PC-3 (cell line): ENCODE data around the gene CHURC1. TPM values are rescaled to one million over a fixed set of nuclear protein-coding genes. Genes with fewer than 3 reads are reported as not detected.

Experiments
- ATAC-seq: fragments of 200-7000 bp; cut with Tn5 transposase; 2 replicates; pipeline ENCODE4 v1.9.1; 2020; ENCODE audit warnings: mild to moderate bottlenecking, moderate library complexity
- BruUV-seq: library from RNA; stranded (reverse); fragments of 400-500 nt; replicated peaks from 2 replicates; lab custom pipeline; 2021; lab: Mats Ljungman, UMichigan
- CTCF ChIA-PET: fragments of 300-600 bp; sonication (Branson Sonifier 250); formaldehyde crosslinking; loops from one replicate; lab custom pipeline; 2022; ENCODE audit warnings: antibody characterized with exemption; lab: Charles Lee
- POLR2A ChIA-PET: fragments of 300-600 bp; sonication (Branson Sonifier 250); formaldehyde crosslinking; loops from one replicate; lab custom pipeline; 2022; ENCODE audit warnings: antibody characterized with exemption; ENCODE audit not compliant: unreplicated experiment; lab: Charles Lee
- DNase-seq: peaks from one replicate; pipeline ENCODE4 v3.0.0-alpha.2; 2015
- H2AFZ ChIP-seq: fragments of 300-600 bp; sonication (generic); 2 replicates; pipeline ENCODE4 v1.6.0; 2016; ENCODE audit warnings: antibody characterized with exemption, low read length
- H3F3A ChIP-seq: fragments of 300-600 bp; sonication (generic); one replicate; pipeline ENCODE4 v1.6.0; 2017; ENCODE audit warnings: antibody characterized with exemption, low read length, control low read depth, mild to moderate bottlenecking; ENCODE audit not compliant: unreplicated experiment
- H3K27ac ChIP-seq: fragments of 300-600 bp; sonication (generic); 2 replicates; pipeline ENCODE4 v1.5.1; 2016; ENCODE audit warnings: mild to moderate bottlenecking, low read length
- H3K27me3 ChIP-seq: fragments of 300-600 bp; sonication (generic); 2 replicates; pipeline ENCODE4 v1.6.1; 2016; ENCODE audit warnings: low read length, mixed read lengths
- H3K36me3 ChIP-seq: fragments of 300-600 bp; sonication (generic); 2 replicates; pipeline ENCODE4 v1.6.1; 2016; ENCODE audit warnings: low read depth, mixed run types, low read length, mixed read lengths
- H3K4me1 ChIP-seq: fragments of 300-600 bp; sonication (generic); 2 replicates; pipeline ENCODE4 v1.5.1; 2016; ENCODE audit warnings: low read length; ENCODE audit not compliant: insufficient read depth
- H3K4me2 ChIP-seq: fragments of 300-600 bp; sonication (generic); 2 replicates; pipeline ENCODE4 v1.6.0; 2016; ENCODE audit warnings: low read length
- H3K4me3 ChIP-seq: fragments of 300-600 bp; sonication (generic); 2 replicates; pipeline ENCODE4 v1.5.1; 2016; ENCODE audit warnings: mild to moderate bottlenecking, low read length, mixed read lengths
- H3K79me2 ChIP-seq: fragments of 300-600 bp; sonication (generic); 2 replicates; pipeline ENCODE4 v1.6.1; 2017; ENCODE audit warnings: low read length, mixed read lengths
- H3K9ac ChIP-seq: fragments of 300-600 bp; sonication (generic); 2 replicates; pipeline ENCODE4 v1.6.0; 2016; ENCODE audit warnings: mild to moderate bottlenecking, low read length
- H3K9me2 ChIP-seq: fragments of 300-600 bp; sonication (generic); replicated peaks from 2 replicates; pipeline ENCODE4 v1.6.1; 2016; ENCODE audit warnings: mixed run types, low read length, mixed read lengths
- H3K9me3 ChIP-seq: fragments of 300-600 bp; sonication (generic); 2 replicates; pipeline ENCODE4 v1.6.1; 2016; ENCODE audit warnings: low read length, mixed read lengths
- H4K20me1 ChIP-seq: fragments of 300-600 bp; sonication (generic); 2 replicates; pipeline ENCODE4 v1.6.1; 2016; ENCODE audit warnings: low read length, mixed read lengths
- CTCF ChIP-seq: fragments of 300-600 bp; sonication (generic); conservative IDR thresholded peaks from 2 replicates; pipeline ENCODE4 v1.5.1; 2017; ENCODE audit warnings: antibody characterized with exemption, low read depth, mild to moderate bottlenecking, low read length
- EZH2 ChIP-seq: fragments of 300-600 bp; sonication (generic); IDR thresholded peaks from one replicate; pipeline ENCODE4 v1.6.1; 2017; ENCODE audit warnings: antibody characterized with exemption, mild to moderate bottlenecking, low read length; ENCODE audit not compliant: unreplicated experiment
- EZH2phosphoT487 ChIP-seq: fragments of 300-600 bp; sonication (generic); IDR thresholded peaks from 2 replicates; pipeline ENCODE4 v1.6.1; 2018; ENCODE audit warnings: mild to moderate bottlenecking, antibody characterized with exemption, low read length, borderline replicate concordance
- intact Hi-C: fragments of 100-400 bp; cut with micrococcal nuclease; formaldehyde crosslinking; loops from 2 replicates; pipeline ENCODE4 v1.9.0; 2023
- total RNA-seq: library from RNA; depleted of rRNA; stranded (reverse); fragments of >200 nt; gene quantifications from 2 replicates; pipeline ENCODE4 v1.2.3, GENCODE V29; 2014

Gene CHURC1
- total RNA-seq, 1 experiment from 2014 or later = 50.3 TPM

DNA sequence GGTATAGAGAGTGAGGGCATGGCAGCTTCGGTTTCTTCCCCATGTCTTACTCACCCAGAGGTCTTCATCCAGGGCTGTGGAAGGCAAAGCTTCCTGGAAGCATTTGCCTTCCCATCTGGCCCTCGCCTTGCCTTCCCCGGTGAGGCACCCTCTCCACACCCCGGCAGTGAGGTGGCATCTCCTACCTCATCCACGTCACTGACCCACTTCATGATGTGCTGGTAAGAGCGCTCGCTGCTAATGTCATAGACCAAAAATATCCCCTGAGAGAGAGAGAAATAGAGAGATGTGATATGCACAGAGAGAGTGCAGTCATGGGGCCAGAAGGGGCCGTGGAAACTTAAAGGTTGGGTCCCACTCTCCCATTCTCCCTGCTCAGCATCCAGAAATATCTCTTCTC, 36.6 kb downstream of the CHURC1 start:
- Histone ChIP-seq H3K4me3 (no peak overlapping the region), H3K9me3 (no peaks in the 10 kb centered on the region), H3K4me2 (no peak overlapping the region), H4K20me1 (no peaks in the 10 kb centered on the region), H3K27me3 (no peaks in the 10 kb centered on the region), H3K79me2 (no peaks in the 10 kb centered on the region), H3F3A (no peaks in the 10 kb centered on the region), H3K9me2 (no peaks in the 10 kb centered on the region), H3K9ac (no peak overlapping the region), H3K36me3 (no peaks in the 10 kb centered on the region), H3K27ac (no peak overlapping the region), H2AFZ (no peak overlapping the region), H3K4me1 (no peaks in the 10 kb centered on the region)
- CTCF ChIA-PET = no interaction called here
- TF ChIP-seq CTCF = no peak
- TF ChIP-seq EZH2phosphoT487 = no peak
- no peak for TF ChIP-seq EZH2
- DNase-seq = no peak
- intact Hi-C loops = no loop called here
- ATAC-seq = no peak
- no TSS peak for BruUV-seq
- POLR2A ChIA-PET = interaction anchor here (0.5 kb wide), 1 partner anchor 1078 kb away, joined by 11 read pairs; no protein-coding TSS in a partner anchor

- Histone ChIP-seq H2AFZ (no peak overlapping the region), H3F3A (no peaks in the 10 kb centered on the region), H3K27me3 (no peaks in the 10 kb centered on the region), H3K4me2 (no peak overlapping the region), H3K27ac (no peak overlapping the region), H3K79me2 (no peaks in the 10 kb centered on the region), H3K9me3 (no peaks in the 10 kb centered on the region), H3K9me2 (no peaks in the 10 kb centered on the region), H3K9ac (no peak overlapping the region), H3K36me3 (no peaks in the 10 kb centered on the region), H3K4me3 (no peak overlapping the region), H3K4me1 (no peaks in the 10 kb centered on the region), H4K20me1 (no peaks in the 10 kb centered on the region)
- CTCF ChIA-PET = no interaction called here
- POLR2A ChIA-PET = no interaction called here
- BruUV-seq = no TSS peak
- DNase-seq (no peak), ATAC-seq (no peak)
- TF ChIP-seq CTCF = no peak
- TF ChIP-seq EZH2phosphoT487 = no peak
- no peak for TF ChIP-seq EZH2
- intact Hi-C loops = no loop called here
These were observed 37.0 kb downstream of the CHURC1 start for GRCh38 chr14:64951291-64951690.

DNA sequence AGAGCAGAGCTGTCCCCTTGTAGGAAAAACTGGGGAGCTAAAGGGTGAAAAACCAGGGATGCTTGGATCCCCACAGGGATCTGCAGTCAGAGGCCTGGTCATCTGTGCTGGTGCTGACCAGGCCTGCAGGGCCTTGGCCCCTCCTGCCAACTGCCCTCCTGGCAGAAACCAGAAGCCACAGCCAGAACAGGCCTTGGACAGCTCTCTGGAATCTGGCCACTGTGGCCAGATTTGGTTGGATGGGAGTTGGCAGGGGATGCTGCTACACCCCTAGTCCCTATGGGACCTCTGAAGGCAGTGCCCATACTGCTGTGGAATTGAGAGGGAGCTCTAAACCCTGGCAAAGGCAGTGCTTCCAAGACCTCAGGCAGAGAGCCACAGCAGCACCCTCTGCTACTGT, 37.5 kb downstream of the CHURC1 start:
- H3K36me3 ChIP-seq = no peaks in the 10 kb centered on the region
- intact Hi-C loops = no loop called here
- no peaks in the 10 kb centered on the region for H3K79me2 ChIP-seq
- H3K4me1 ChIP-seq = no peaks in the 10 kb centered on the region
- H3K9ac ChIP-seq = no peak overlapping the region
- no TSS peak for BruUV-seq
- no peak overlapping the region for H2AFZ ChIP-seq
- no peak overlapping the region for H3K27ac ChIP-seq
- ChIA-PET POLR2A (no interaction called here), CTCF (no interaction called here)
- H3K9me3 ChIP-seq = no peaks in the 10 kb centered on the region
- DNase-seq = no peak
- ATAC-seq = no peak
- H3F3A ChIP-seq = no peaks in the 10 kb centered on the region
- TF ChIP-seq EZH2 (no peak), EZH2phosphoT487 (no peak), CTCF (no peak)
- H3K4me3 ChIP-seq = no peak overlapping the region
- H3K4me2 ChIP-seq = no peak overlapping the region
- H3K27me3 ChIP-seq = no peaks in the 10 kb centered on the region
- no peaks in the 10 kb centered on the region for H3K9me2 ChIP-seq
- H4K20me1 ChIP-seq = no peaks in the 10 kb centered on the region
